Islet of Langerhans (tissue), 1 donor: Measurements from ENCODE around the gene RAB18.
A peak's percentile ranks its signal among the peaks of the same experiment; 100 is the strongest.
"Not testable (repeated sequence)": the region's sequence is repeated elsewhere in the genome, so short reads cannot be mapped to it uniquely, and the experiment has no call there.

Experiments used
- FAIRE-seq: peaks from one replicate; lab custom pipeline; 2011; peaks lifted over from hg19 to GRCh38; lab: Jason Lieb, UNC

The RAB18 gene

DNA sequence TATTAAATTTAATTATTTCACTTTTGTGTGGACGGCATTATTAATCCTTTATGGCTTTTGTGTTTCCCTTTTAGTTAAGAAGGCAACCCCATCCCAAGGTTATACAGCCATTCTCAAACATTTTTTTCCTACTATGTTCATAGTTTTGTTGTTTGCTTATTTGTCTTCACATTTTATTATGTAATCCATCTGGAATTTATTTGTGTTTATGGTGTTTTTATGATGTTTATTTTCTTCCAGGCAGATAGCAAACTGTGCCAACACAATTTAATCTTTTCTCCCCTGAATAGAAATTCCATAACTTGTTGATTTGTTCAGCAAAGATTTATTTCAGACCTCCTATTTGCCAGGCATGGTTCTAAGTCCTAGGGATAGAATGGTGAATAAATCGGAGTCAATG is 42.9 kb downstream of the RAB18 start:
- no peak for FAIRE-seq

DNA sequence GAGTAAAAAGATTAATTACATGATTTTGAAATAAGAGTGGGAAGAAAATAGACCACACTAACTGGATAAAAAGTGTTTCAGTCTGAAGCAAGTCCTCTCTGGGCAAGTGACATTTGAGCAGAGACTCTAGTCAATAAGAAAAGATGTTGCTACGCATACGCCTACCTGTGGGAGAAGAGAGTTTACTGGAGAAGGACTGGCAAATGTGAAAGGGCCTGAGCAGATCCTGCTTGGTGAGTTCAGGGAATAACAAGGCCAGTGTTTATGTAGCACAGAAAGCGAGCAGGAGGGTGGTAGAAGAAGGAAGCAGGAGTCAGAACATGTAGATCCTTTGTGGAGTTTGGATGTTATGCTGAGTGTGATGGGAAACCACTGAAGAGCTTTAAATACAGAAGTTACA is 43.4 kb downstream of the RAB18 start:
- FAIRE-seq, result no peak

DNA sequence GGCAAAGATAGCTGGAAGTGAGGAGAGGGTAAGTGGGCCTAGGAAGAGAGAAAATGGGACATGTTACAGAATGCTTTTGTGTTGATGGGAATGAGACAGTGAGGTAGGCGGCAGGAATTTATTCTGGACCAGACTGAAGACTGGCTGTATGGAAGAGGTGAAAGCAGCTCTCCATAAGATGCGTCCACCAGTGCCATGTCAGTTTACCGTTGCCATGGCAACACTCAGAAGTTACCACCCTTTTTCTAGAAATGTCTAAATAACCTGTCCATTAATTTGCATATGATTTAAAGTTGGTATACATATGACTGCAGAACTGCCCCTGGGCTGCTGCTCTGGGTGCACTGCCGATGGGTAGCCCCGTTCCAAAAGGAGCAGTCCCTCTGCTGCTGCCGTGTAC is 46.7 kb downstream of the RAB18 start:
- FAIRE-seq, result no peak

DNA sequence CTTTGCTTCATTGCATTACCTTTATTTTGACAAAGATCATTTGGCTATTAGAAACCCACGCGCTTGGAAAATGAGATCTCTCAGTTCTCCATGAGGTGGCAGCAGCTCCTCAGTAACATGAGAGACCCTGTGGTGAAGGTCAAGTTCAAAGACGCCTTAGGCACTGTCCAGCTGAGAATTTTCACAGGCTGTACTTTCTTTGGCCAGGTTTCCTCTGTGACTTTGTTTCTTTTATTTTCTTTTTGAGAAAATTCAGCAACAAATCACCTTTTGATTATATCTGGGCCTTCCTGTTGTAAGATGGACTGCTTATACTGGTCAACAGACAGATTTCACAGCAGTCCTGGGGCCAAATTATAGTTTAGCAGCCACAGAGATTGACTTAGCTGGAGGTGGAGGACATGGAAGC is 54.5 kb downstream of the RAB18 start:
- peak; percentile 24 for FAIRE-seq

DNA sequence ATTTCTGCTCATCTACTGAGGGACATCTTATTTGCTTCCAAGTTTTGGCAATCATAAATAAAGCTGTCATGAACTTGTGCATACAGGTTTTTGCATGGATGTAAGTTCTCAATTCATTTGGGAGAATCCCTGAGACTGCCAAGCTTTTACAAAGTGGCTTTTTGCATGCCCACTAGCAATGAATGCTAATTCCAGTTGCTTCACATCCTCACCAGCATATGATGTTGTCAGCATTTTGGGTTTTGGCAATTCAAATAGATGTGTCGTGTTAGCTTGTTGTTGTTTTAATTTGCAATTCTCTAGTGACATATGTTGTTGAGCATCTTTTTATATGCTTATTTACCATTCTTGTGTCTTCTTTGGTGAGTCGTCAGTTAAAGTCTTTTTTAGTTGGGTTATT is 57.2 kb downstream of the RAB18 start:
- no peak for FAIRE-seq

DNA sequence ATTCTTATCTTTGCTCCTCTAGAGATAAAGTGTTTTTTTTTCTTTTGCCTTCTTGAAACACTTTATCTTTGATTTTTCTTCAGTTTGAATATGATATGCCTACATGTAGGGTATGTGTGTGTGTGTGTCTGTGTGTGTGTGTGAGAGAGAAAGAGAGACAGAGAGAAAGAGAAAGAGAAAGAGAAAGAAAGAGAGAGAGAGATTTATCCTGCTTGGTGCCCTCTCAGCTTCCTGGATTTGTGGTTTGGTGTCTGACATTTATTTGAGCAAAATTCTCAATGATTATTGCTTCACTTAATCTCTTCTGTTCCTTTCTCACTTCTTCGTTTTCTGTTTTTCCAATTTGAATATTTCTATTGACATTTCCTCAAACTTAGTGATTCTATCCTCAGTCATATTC is 60.3 kb downstream of the RAB18 start:
- no peak for FAIRE-seq

DNA sequence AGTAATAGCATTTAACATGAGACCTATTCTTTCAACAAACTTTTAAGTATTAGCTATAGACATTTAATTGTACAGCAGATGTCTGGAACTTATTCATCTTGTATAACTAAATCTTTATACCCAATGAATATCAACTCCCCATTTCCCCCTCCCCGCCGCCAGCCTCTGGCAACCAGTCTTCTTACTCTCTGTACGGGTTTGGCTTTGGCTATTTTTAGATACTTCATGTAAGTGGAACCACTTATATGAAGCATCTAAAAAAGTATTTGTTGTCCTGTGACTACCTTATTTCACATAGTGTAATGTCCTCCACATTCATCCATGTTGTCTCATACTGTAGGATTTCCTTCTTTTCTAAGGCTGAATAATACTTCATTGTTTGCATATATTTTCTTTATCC is 60.8 kb downstream of the RAB18 start:
- FAIRE-seq, result no peak

DNA sequence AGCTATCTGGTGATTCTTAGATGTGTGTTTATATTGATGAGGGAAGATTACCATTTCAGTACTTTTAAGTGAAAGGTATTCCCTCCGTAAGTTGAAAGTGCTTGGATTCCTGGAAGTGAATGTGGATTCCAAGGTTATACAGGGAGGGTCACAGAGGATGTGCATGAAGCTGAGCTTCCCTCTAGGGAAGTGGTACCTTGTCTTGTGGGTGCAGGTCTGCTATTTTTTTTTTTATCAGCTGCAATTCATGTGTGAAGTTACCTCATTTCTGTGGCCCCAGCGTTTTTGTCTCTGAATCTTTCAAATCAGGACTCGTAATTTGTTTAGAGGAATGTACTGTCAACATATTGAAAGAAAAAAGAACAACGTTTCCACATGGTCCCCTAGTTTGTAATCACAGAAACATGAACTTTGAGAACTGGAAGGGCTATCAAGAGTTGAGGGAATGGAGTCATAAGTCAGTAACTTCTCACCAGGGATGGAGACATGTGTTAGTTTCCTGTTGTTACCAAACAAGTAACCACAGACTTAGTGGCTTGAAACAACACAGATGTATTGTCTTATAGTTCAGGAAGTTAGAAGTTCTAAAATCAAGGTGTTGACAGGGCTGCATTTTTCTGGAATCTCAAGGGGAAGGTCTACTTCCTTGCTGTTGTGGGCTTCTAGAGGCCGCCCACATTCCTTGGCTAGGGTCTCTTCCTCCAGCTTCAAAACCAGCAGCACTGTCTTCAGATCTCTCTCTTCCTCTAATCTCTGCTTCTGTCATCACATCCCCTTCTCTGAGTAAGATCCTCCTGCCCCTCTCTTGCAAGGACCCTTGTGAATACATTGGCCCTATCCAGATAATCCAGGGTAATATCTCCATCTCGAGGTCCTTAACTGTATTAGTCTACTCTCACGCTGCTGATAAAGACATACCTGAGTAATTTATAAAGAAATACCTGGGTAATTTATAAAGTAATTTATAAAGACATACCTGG is 64.4 kb downstream of the RAB18 start:
- no peak for FAIRE-seq

DNA sequence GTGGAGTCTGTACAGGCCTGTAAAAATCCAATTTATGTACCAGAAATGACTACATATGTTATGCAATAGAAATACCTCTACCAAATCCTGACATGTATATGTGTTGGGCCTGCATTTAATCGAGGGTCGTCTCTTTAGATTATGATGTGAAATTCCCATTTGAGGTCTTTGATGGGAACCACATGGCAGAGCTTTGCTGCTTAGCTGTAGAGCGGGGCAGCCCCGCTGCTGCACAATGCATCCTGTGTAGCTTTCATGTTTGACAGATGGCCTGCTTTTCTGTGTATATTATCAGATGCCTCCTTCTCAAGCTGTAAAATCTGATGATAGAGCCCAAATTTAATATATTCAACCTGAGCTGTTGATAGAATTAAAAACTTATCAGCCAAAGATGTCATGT is 65.8 kb downstream of the RAB18 start:
- no peak for FAIRE-seq

DNA sequence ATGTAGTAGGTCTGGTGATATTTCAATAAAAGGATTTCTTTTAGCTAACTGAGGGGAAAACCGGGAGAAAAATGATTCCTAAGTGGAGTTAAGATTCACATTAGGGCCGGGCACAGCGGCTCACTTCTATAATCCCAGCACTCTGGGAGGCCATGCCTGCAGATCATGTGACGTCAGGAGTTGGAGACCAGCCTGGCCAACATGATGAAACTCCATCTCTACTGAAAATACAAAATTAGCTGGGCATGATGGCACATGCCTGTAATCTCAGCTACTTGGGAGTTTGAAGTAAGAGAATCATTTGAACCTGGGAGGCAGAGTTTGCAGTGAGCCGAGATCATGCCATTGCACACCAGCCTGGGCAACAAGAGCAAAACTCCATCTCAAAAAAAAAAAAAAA is 72.9 kb downstream of the RAB18 start:
- FAIRE-seq, result not testable (repeated sequence)

DNA sequence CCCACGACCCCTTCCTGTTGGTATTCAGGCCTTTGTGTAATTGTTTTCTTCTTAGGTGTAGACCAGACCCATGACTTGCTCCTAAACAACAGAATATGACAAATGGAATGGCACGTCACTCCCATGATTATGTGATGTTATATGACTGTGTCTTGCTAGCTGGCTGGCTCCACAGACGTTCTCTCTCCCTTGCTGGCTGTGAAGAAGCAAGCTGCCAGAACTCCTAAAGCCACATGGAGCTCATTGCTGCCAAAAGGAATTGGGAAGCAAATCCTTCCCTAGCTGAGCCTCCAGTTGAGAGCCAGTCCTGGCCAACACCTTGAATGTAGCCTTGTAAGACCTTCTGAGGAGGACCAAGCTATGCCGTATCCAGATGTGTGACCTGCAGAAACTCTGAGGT is 74.2 kb downstream of the RAB18 start:
- no peak for FAIRE-seq

DNA sequence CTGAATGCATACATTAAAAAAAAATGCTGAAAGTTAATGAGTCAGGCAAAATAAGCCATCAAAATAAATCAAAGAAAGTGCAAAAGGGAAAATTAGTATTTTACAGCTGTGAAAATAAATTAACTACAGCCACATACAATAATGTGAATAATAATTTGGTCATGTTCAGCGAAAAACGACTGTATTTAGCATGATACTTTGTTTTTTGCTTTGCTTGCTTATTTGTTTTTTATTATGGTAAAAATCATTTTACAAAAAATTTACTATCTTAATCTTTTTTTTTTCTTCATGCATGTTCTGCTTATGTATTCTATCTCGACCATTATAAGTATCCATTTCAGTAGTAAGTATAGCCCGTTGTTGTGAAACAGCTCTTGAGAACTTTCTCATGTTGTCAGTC is 77.1 kb downstream of the RAB18 start:
- FAIRE-seq, result no peak

DNA sequence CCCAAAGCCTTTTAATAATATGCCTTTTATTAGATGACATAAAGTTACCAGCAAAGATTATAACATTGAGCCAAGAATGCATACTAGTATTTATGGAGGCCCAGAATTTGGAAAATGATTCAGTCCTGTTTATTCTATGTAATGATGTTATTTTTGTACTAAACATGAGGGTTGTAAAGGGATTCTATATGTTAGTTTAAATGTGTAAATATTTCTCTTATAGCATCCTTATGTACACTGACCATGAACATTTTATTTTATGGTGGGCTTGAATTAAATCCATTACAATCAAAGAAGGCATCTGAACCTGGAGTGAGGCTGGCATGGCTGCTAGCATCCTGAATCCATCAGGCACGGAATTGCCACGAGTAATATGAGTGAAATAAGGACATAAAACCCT is 80.2 kb downstream of the RAB18 start:
- no peak for FAIRE-seq
